ENCODE measurements around the gene CACYBP. TPM values are rescaled to one million over a fixed set of nuclear protein-coding genes. Genes with fewer than 3 reads are reported as not detected.

CACYBP gene
- total RNA-seq, 1 experiment from 2014 or later = 258 TPM

Other genes starting within 250 kb of the CACYBP start
- gene MRPS14, start 23.5 kb downstream of the CACYBP start, total RNA-seq (2014; rRNA removed; shearing (Covaris generic)) = 27.8 and 43.1 TPM in 2 replicates
- gene TNN, start 67.9 kb downstream of the CACYBP start, total RNA-seq (2014; rRNA removed; shearing (Covaris generic)) = not detected in 2 replicates
- gene KIAA0040, start 192.8 kb downstream of the CACYBP start, total RNA-seq (2014; rRNA removed; shearing (Covaris generic)) = 0.59 and 1.2 TPM in 2 replicates